ENCODE data around the gene RPL7L1. TPM values are rescaled to one million over a fixed set of nuclear protein-coding genes. Genes with fewer than 3 reads are reported as not detected.
"Not testable (repeated sequence)": the region's sequence is repeated elsewhere in the genome, so short reads cannot be mapped to it uniquely, and the experiment has no call there.

RPL7L1 gene
- total RNA-seq, 1 donor from 2014 or later = 64.5 TPM

GRCh38 chr6:42885702-42886101 is 6.3 kb downstream of the RPL7L1 start:
- Histone ChIP-seq H3K4me3 (no peak overlapping the region), H3K4me1 (peaks cover 21% of the 10 kb centered on the region), H3K9me3 (no peaks in the 10 kb centered on the region), H3K36me3 (peaks cover 69% of the 10 kb centered on the region), H3K27me3 (ENCODE audit: low read depth) (no peaks in the 10 kb centered on the region), H3K27ac (no peak overlapping the region)
- no peak for TF ChIP-seq CTCF (IDR thresholded peaks at IDR 0.05)
- DNase-seq (no peak), ATAC-seq (no peak)
- intact Hi-C loops (cut with DNase I) = no loop called here

- H3K9me3 ChIP-seq; ATAC-seq; H3K4me3 ChIP-seq; intact Hi-C loops (cut with DNase I); H3K27me3 ChIP-seq (ENCODE audit: low read depth); H3K27ac ChIP-seq; DNase-seq: not testable (repeated sequence)
- Histone ChIP-seq H3K36me3 (peaks cover 48% of the 10 kb centered on the region), H3K4me1 (peaks cover 22% of the 10 kb centered on the region)
Observed at GRCh38 chr6:42888201-42888600, 8.8 kb downstream of the RPL7L1 start.

GRCh38 chr6:42889815-42890214 is 10.4 kb downstream of the RPL7L1 start:
- no peak for ATAC-seq
- peak overlapping the region; percentile 76 for H3K4me3 ChIP-seq
- intact Hi-C loops (cut with DNase I) = no loop called here
- peak overlapping the region; percentile 93 for H3K27ac ChIP-seq
- no peaks in the 10 kb centered on the region for H3K27me3 ChIP-seq (ENCODE audit: low read depth)
- DNase-seq = no peak
- peaks cover 32% of the 10 kb centered on the region for H3K36me3 ChIP-seq
- TF ChIP-seq CTCF (IDR thresholded peaks at IDR 0.05) = no peak
- peaks cover 22% of the 10 kb centered on the region for H3K4me1 ChIP-seq
- no peaks in the 10 kb centered on the region for H3K9me3 ChIP-seq

GRCh38 chr6:42890311-42891198 is 11.1 kb downstream of the RPL7L1 start:
- Histone ChIP-seq H3K4me3 (peak overlapping the region; percentile 76), H3K27ac (peak overlapping the region; percentile 93), H3K4me1 (peaks cover 17% of the 10 kb centered on the region), H3K27me3 (ENCODE audit: low read depth) (no peaks in the 10 kb centered on the region), H3K9me3 (no peaks in the 10 kb centered on the region), H3K36me3 (peaks cover 24% of the 10 kb centered on the region)
- peak; percentile 100 for ATAC-seq
- intact Hi-C loops (cut with DNase I) = no loop called here
- no peak for TF ChIP-seq CTCF (IDR thresholded peaks at IDR 0.05)
- peak; percentile 94 for DNase-seq

GRCh38 chr6:42891199-42891722 is 11.8 kb downstream of the RPL7L1 start:
- ATAC-seq (peak in 1 of 2 donors; percentile 11), DNase-seq (no peak)
- Histone ChIP-seq H3K36me3 (peaks cover 17% of the 10 kb centered on the region), H3K27me3 (ENCODE audit: low read depth) (no peaks in the 10 kb centered on the region), H3K4me3 (peak overlapping the region; percentile 76), H3K9me3 (no peaks in the 10 kb centered on the region), H3K4me1 (peaks cover 17% of the 10 kb centered on the region), H3K27ac (peak overlapping the region; percentile 93)
- no peak for TF ChIP-seq CTCF (IDR thresholded peaks at IDR 0.05)
- intact Hi-C loops (cut with DNase I) = no loop called here

GRCh38 chr6:42894041-42894828 is 14.8 kb downstream of the RPL7L1 start:
- ATAC-seq; DNase-seq; intact Hi-C loops (cut with DNase I): not testable (repeated sequence)

More at GRCh38 chr6:42894041-42894828, 14.8 kb downstream of the RPL7L1 start:
- not testable (repeated sequence) for H3K36me3 ChIP-seq; H3K9me3 ChIP-seq; H3K27me3 ChIP-seq (ENCODE audit: low read depth); H3K4me3 ChIP-seq; H3K27ac ChIP-seq
- peaks cover 23% of the 10 kb centered on the region for H3K4me1 ChIP-seq

Measured in lower lobe of right lung (tissue), 2 donors.